ENCODE measurements around the gene PIANP. TPM values are rescaled to one million over a fixed set of nuclear protein-coding genes. Genes with fewer than 3 reads are reported as not detected.

The PIANP gene
- total RNA-seq, 120 experiments from 2014 or later: 24.4 to 128 (median 80.6) TPM

Other genes starting within 250 kb of the PIANP start
- gene TAPBPL, start 248.8 kb downstream of the PIANP start, total RNA-seq: 10 to 100 TPM in 78 of 120 experiments, 1 to 10 TPM in 42; 4.2 to 19.6 (median 11.2) TPM
- gene VAMP1, start 230.1 kb downstream of the PIANP start, total RNA-seq: 100 to 1,000 TPM in 118 of 120 experiments, 10 to 100 TPM in 2; 90.3 to 464 (median 220) TPM
- gene MRPL51, start 207.6 kb downstream of the PIANP start, total RNA-seq: 100 to 1,000 TPM in 107 of 120 experiments, 10 to 100 TPM in 13; 81.0 to 147 (median 117) TPM
- gene NCAPD2, start 206.7 kb downstream of the PIANP start, total RNA-seq: 10 to 100 TPM; 10.2 to 44.7 (median 21.8) TPM
- gene GAPDH, start 166.3 kb downstream of the PIANP start, total RNA-seq: 1,000 to 10,000 TPM; 1,552 to 3,778 (median 2,635) TPM
- 10 to 100 TPM; 29.9 to 71.0 (median 45.2) TPM for gene IFFO1, start 144.8 kb downstream of the PIANP start, total RNA-seq
- gene NOP2, start 132.5 kb downstream of the PIANP start, total RNA-seq: 10 to 100 TPM; 17.8 to 57.6 (median 26.6) TPM
- gene CHD4, start 93.4 kb downstream of the PIANP start, total RNA-seq: 100 to 1,000 TPM; 139 to 266 (median 179) TPM
- 10 to 100 TPM in 4 of 120 experiments, 1 to 10 TPM in 114, under 1 TPM in 2; 0.83 to 12.5 (median 4.8) TPM for gene LPAR5, start 64.9 kb downstream of the PIANP start, total RNA-seq
- gene ACRBP, start 53.4 kb downstream of the PIANP start, total RNA-seq: 1 to 10 TPM in 108 of 120 experiments, under 1 TPM in 11, not detected in 1; 0.40 to 8.0 (median 2.0) TPM
- 10 to 100 TPM; 45.0 to 72.1 (median 59.4) TPM for gene ING4, start 37.7 kb downstream of the PIANP start, total RNA-seq
- gene ZNF384, start 11.4 kb downstream of the PIANP start, total RNA-seq: 10 to 100 TPM; 37.7 to 73.6 (median 53.6) TPM
- 100 to 1,000 TPM in 69 of 120 experiments, 10 to 100 TPM in 51; 52.6 to 143 (median 103) TPM for gene COPS7A, start 23.2 kb upstream of the PIANP start, total RNA-seq
- 100 to 1,000 TPM; 139 to 384 (median 261) TPM for gene MLF2, start 52.3 kb upstream of the PIANP start, total RNA-seq
- gene PTMS, start 65.5 kb upstream of the PIANP start, total RNA-seq: 100 to 1,000 TPM; 117 to 439 (median 242) TPM
- gene LAG3, start 71.7 kb upstream of the PIANP start, total RNA-seq: 1 to 10 TPM in 33 of 120 experiments, under 1 TPM in 73, not detected in 14; 0.23 to 3.0 (median 0.75) TPM
- 10 to 100 TPM in 62 of 120 experiments, 1 to 10 TPM in 58; 5.0 to 28.8 (median 10.1) TPM for gene CD4, start 88.7 kb upstream of the PIANP start, total RNA-seq
- gene GPR162, start 121.0 kb upstream of the PIANP start, total RNA-seq: 100 to 1,000 TPM in 117 of 120 experiments, 10 to 100 TPM in 3; 49.5 to 245 (median 167) TPM
- gene P3H3, start 127.6 kb upstream of the PIANP start, total RNA-seq: 10 to 100 TPM; 14.2 to 61.4 (median 29.3) TPM
- 10 to 100 TPM in 110 of 120 experiments, 1 to 10 TPM in 10; 6.0 to 46.0 (median 17.9) TPM for gene GNB3, start 140.1 kb upstream of the PIANP start, total RNA-seq
- 1 to 10 TPM in 109 of 120 experiments, under 1 TPM in 11; 0.58 to 4.1 (median 1.9) TPM for gene CDCA3, start 150.5 kb upstream of the PIANP start, total RNA-seq
- 100 to 1,000 TPM in 113 of 120 experiments, 10 to 100 TPM in 7; 77.3 to 191 (median 146) TPM for gene USP5, start 151.3 kb upstream of the PIANP start, total RNA-seq
- gene TPI1, start 166.7 kb upstream of the PIANP start, total RNA-seq: 100 to 1,000 TPM; 261 to 851 (median 575) TPM
- 10 to 100 TPM in 3 of 120 experiments, 1 to 10 TPM in 117; 1.8 to 12.4 (median 5.6) TPM for gene SPSB2, start 172.5 kb upstream of the PIANP start, total RNA-seq
- gene LRRC23, start 204.0 kb upstream of the PIANP start, total RNA-seq: 10 to 100 TPM; 16.3 to 32.4 (median 22.4) TPM
- 1,000 to 10,000 TPM in 14 of 120 experiments, 100 to 1,000 TPM in 106; 270 to 1,166 (median 848) TPM for gene ENO2, start 213.8 kb upstream of the PIANP start, total RNA-seq
- gene ATN1, start 227.1 kb upstream of the PIANP start, total RNA-seq: 100 to 1,000 TPM; 147 to 334 (median 199) TPM
- gene RNU7-1, start 243.0 kb upstream of the PIANP start, total RNA-seq: not detected
- 100 to 1,000 TPM; 102 to 287 (median 162) TPM for gene C12orf57, start 243.2 kb upstream of the PIANP start, total RNA-seq

All from dorsolateral prefrontal cortex (tissue), 118 donors.